Activated CD8-positive, alpha-beta T cell treated with anti-CD3 and anti-CD28 coated beads for 36 hours (primary cell): Measurements from ENCODE around the gene GRID2. TPM values are rescaled to one million over a fixed set of nuclear protein-coding genes. Genes with fewer than 3 reads are reported as not detected.

Source experiments
- ATAC-seq: fragments of 200-7000 bp; cut with Tn5 transposase; one replicate; pipeline ENCODE4 v1.10.0; 2021; ENCODE audit warnings: mild to moderate bottlenecking, moderate library complexity
- CTCF ChIA-PET: fragments of 350-600 bp; sonication (Branson Sonifier 250); formaldehyde crosslinking; loops from one replicate; lab custom pipeline; 2021; ENCODE audit warnings: antibody characterized with exemption; lab: Charles Lee
- POLR2A ChIA-PET: fragments of 350-600 bp; sonication (Branson Sonifier 250); formaldehyde crosslinking; loops from one replicate; lab custom pipeline; 2021; ENCODE audit warnings: antibody characterized with exemption; lab: Charles Lee
- DNase-seq: peaks from one replicate; pipeline ENCODE4 v3.0.0-alpha.2; 2020
- H3K27ac Mint-ChIP-seq: one replicate; pipeline ENCODE4 v1.8.0; 2021; ENCODE audit warnings: mild to moderate bottlenecking, mixed read lengths
- H3K27me3 Mint-ChIP-seq: one replicate; pipeline ENCODE4 v1.8.0; 2021; ENCODE audit warnings: mixed read lengths
- H3K36me3 Mint-ChIP-seq: one replicate; pipeline ENCODE4 v1.8.0; 2021; ENCODE audit warnings: low read depth, mixed read lengths
- H3K4me1 Mint-ChIP-seq: one replicate; pipeline ENCODE4 v1.8.0; 2021; ENCODE audit warnings: low read depth, mixed read lengths
- H3K4me3 Mint-ChIP-seq: one replicate; pipeline ENCODE4 v1.8.0; 2021; ENCODE audit warnings: mild to moderate bottlenecking, moderate library complexity, mixed read lengths
- H3K9me3 Mint-ChIP-seq: one replicate; pipeline ENCODE4 v1.8.0; 2021; ENCODE audit warnings: mixed read lengths
- CTCF ChIP-seq: fragments of 200-600 bp; IDR thresholded peaks from one replicate; pipeline ENCODE4 v1.8.0; 2022; ENCODE audit warnings: antibody characterized with exemption, mild to moderate bottlenecking
- intact Hi-C: fragments of 100-400 bp; cut with micrococcal nuclease; formaldehyde crosslinking; loops from one replicate; pipeline ENCODE4 v1.10.0; 2022
- total RNA-seq, 2 experiments: library from RNA; stranded (reverse); gene quantifications; one replicate each; pipeline ENCODE4 v1.2.3, GENCODE V29; 2021

The GRID2 gene
- total RNA-seq, 2 experiments from 2014 or later, result not detected

GRCh38 chr4:93730760-93731159 is 1427.0 kb downstream of the GRID2 start:
- CTCF ChIA-PET, result no interaction called here
- intact Hi-C loops, result no loop called here
- DNase-seq (no peak), ATAC-seq (no peak)
- H3K27me3 Mint-ChIP-seq, result no peaks in the 10 kb centered on the region
- no peak overlapping the region for H3K27ac Mint-ChIP-seq
- no peak overlapping the region for H3K4me3 Mint-ChIP-seq
- no peaks in the 10 kb centered on the region for H3K4me1 Mint-ChIP-seq
- no peaks in the 10 kb centered on the region for H3K36me3 Mint-ChIP-seq
- POLR2A ChIA-PET, result no interaction called here
- no peaks in the 10 kb centered on the region for H3K9me3 Mint-ChIP-seq
- no peak for TF ChIP-seq CTCF

- ChIA-PET POLR2A (no interaction called here), CTCF (no interaction called here)
- no peak for TF ChIP-seq CTCF
- Mint-ChIP-seq H3K27ac (no peak overlapping the region), H3K4me1 (no peaks in the 10 kb centered on the region), H3K27me3 (no peaks in the 10 kb centered on the region), H3K36me3 (no peaks in the 10 kb centered on the region), H3K9me3 (no peaks in the 10 kb centered on the region), H3K4me3 (no peak overlapping the region)
- no peak for ATAC-seq
- intact Hi-C loops, result no loop called here
- no peak for DNase-seq
These were observed 1427.7 kb downstream of the GRID2 start for GRCh38 chr4:93731456-93731855.

- Mint-ChIP-seq H3K27ac (no peak overlapping the region), H3K9me3 (no peaks in the 10 kb centered on the region), H3K4me3 (no peak overlapping the region), H3K36me3 (no peaks in the 10 kb centered on the region), H3K27me3 (no peaks in the 10 kb centered on the region), H3K4me1 (no peaks in the 10 kb centered on the region)
- ChIA-PET POLR2A (no interaction called here), CTCF (no interaction called here)
- intact Hi-C loops, result no loop called here
- ATAC-seq (no peak), DNase-seq (no peak)
- no peak for TF ChIP-seq CTCF
These were observed 1428.7 kb downstream of the GRID2 start for GRCh38 chr4:93732509-93732908.

GRCh38 chr4:93740890-93741289 is 1437.1 kb downstream of the GRID2 start:
- H3K27ac Mint-ChIP-seq, result no peak overlapping the region
- no peaks in the 10 kb centered on the region for H3K36me3 Mint-ChIP-seq
- no peaks in the 10 kb centered on the region for H3K4me1 Mint-ChIP-seq
- no peaks in the 10 kb centered on the region for H3K9me3 Mint-ChIP-seq
- POLR2A ChIA-PET, result no interaction called here
- no peak for ATAC-seq
- no peak for DNase-seq
- no peaks in the 10 kb centered on the region for H3K27me3 Mint-ChIP-seq
- TF ChIP-seq CTCF, result no peak
- CTCF ChIA-PET, result no interaction called here
- H3K4me3 Mint-ChIP-seq, result no peak overlapping the region
- intact Hi-C loops, result no loop called here

GRCh38 chr4:93743022-93743421 is 1439.3 kb downstream of the GRID2 start:
- intact Hi-C loops, result no loop called here
- Mint-ChIP-seq H3K27ac (no peak overlapping the region), H3K9me3 (no peaks in the 10 kb centered on the region), H3K36me3 (no peaks in the 10 kb centered on the region), H3K27me3 (no peaks in the 10 kb centered on the region), H3K4me1 (no peaks in the 10 kb centered on the region), H3K4me3 (no peak overlapping the region)
- DNase-seq (no peak), ATAC-seq (no peak)
- TF ChIP-seq CTCF, result no peak
- ChIA-PET POLR2A (no interaction called here), CTCF (no interaction called here)
